Subcutaneous adipose tissue (tissue), 4 donors: ENCODE measurements around the gene FETUB. TPM values are rescaled to one million over a fixed set of nuclear protein-coding genes. Genes with fewer than 3 reads are reported as not detected.

Experiments used
- CTCF ChIP-seq: fragments of 450-650 bp; IDR thresholded peaks from one replicate; pipeline ENCODE4 v1.5.1; 2016; ENCODE audit warnings: low read depth, mild to moderate bottlenecking, control low read depth, antibody characterized with exemption, moderate library complexity
- total RNA-seq, 4 donors: library from RNA; depleted of rRNA; stranded (reverse); fragments of >200 nt; gene quantifications; one replicate each; pipeline ENCODE4 v1.1.0, GENCODE V29; 2016

FETUB gene
- total RNA-seq, 4 donors from 2014 or later, result not detected

GRCh38 chr3:186598108-186598784 is 42.0 kb upstream of the FETUB start:
- TF ChIP-seq CTCF, result no peak

GRCh38 chr3:186598794-186599141 is 41.4 kb upstream of the FETUB start:
- TF ChIP-seq CTCF, result no peak

GRCh38 chr3:186599142-186599784 is 40.9 kb upstream of the FETUB start:
- TF ChIP-seq CTCF, result no peak

GRCh38 chr3:186599785-186600166 is 40.4 kb upstream of the FETUB start:
- TF ChIP-seq CTCF, result no peak

- no peak for TF ChIP-seq CTCF
Observed at GRCh38 chr3:186600896-186601295, 39.3 kb upstream of the FETUB start.

GRCh38 chr3:186603159-186603558 is 37.0 kb upstream of the FETUB start:
- TF ChIP-seq CTCF, result no peak

GRCh38 chr3:186605078-186605477 is 35.1 kb upstream of the FETUB start:
- no peak for TF ChIP-seq CTCF
